Astrocyte of the cerebellum (primary cell): ENCODE results near the gene CCDC28A.

Experiments
- DNase-seq: peaks from one replicate; pipeline ENCODE4 v3.0.0-alpha.2; 2011; ENCODE audit warnings: low read depth
- H3K4me3 ChIP-seq: 2 replicates; pipeline ENCODE4 v1.5.1; 2011; ENCODE audit warnings: mild to moderate bottlenecking, low read depth, low read length, moderate library complexity
- in situ Hi-C: cut with HindIII; loops from 2 replicates; pipeline ENCODE4 v1.10.0; 2017; ENCODE audit warnings: low sequenced_read_pairs
- TF ChIP-seq, protein P1 (sequence below): IDR thresholded peaks from 2 replicates; pipeline ENCODE4 v1.5.1; 2012; ENCODE audit warnings: low read length, low read depth, moderate library complexity, mild to moderate bottlenecking; ENCODE audit errors: missing control alignments

The CCDC28A gene

DNA sequence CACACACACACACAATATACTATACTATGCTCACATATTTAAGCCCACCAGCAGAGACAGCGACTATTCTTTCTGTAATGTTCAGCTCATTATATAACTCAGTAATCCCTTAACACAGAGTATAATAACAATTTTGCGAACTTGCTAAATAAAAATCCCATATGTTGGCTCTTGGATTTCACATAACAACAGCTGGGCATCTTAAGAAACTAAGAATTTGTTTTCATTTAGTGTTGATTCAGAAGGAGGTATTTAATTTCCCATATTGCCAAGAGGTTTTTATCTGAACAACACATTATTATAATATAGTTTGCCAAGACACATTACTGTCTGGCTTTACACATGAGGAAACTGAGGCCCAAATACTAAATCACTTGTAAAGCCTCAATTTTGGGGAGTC lies 29.8 kb downstream of the CCDC28A start:
- TF ChIP-seq, protein P1, sequence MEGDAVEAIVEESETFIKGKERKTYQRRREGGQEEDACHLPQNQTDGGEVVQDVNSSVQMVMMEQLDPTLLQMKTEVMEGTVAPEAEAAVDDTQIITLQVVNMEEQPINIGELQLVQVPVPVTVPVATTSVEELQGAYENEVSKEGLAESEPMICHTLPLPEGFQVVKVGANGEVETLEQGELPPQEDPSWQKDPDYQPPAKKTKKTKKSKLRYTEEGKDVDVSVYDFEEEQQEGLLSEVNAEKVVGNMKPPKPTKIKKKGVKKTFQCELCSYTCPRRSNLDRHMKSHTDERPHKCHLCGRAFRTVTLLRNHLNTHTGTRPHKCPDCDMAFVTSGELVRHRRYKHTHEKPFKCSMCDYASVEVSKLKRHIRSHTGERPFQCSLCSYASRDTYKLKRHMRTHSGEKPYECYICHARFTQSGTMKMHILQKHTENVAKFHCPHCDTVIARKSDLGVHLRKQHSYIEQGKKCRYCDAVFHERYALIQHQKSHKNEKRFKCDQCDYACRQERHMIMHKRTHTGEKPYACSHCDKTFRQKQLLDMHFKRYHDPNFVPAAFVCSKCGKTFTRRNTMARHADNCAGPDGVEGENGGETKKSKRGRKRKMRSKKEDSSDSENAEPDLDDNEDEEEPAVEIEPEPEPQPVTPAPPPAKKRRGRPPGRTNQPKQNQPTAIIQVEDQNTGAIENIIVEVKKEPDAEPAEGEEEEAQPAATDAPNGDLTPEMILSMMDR = no peak
- in situ Hi-C loops = no loop called here
- no peak overlapping the region for H3K4me3 ChIP-seq
- no peak for DNase-seq

DNA sequence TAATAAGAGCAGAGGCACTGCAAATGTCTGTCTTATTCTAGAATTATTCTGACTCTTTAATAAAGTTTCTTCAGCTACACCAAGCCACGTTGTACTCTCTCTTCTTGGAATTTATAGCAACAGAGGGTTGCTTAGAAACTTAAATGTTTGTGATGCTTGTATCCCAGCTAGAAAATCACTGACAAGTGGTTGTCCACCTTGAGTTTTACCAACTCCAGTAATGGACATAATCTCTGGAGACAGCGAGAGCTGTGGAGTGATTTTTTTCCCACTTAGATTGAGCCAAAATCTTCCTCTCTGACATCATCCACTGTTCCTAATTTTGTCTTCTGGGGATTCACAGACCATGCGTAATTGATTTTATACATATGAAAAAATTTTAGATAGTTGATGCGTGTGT lies 30.3 kb downstream of the CCDC28A start:
- in situ Hi-C loops = no loop called here
- no peak for DNase-seq
- no peak overlapping the region for H3K4me3 ChIP-seq
- TF ChIP-seq, protein P1 = no peak

DNA sequence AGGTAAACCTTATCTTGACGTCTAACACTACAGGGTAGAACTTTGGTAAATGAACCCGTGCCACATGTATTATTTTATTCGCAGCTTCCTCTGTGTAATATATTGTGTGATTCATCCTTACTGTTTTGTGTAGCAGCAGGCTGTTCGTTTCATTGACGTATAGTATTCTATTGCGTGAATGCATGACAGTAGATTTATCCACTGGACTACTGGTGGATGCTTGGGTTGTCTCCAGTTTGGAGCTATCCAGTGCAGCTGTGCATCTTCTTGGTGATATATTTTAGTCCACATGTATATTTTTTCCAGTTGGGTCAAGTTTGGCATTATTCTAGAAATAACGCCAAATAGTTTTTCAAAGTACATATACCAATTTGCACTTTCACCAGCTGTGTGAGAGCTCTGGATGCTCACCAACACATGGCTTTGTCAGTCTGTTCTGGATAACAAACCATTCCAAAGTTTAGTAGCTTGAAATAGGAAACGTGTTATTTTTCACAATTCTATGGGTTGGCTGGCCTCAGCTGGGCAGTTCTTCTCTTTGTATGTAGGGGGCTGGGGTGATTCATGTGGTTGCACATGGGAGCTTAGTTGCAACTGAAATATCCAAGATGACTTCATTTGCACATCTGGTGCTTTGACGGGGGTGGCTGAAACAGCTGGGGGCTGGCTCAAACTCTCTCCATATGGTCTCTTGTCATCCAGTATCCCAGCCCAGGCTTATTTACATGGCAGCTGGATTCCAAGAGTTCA lies 31.6 kb downstream of the CCDC28A start:
- TF ChIP-seq, protein P1 = no peak
- no peak overlapping the region for H3K4me3 ChIP-seq
- no peak for DNase-seq
- in situ Hi-C loops = no loop called here

DNA sequence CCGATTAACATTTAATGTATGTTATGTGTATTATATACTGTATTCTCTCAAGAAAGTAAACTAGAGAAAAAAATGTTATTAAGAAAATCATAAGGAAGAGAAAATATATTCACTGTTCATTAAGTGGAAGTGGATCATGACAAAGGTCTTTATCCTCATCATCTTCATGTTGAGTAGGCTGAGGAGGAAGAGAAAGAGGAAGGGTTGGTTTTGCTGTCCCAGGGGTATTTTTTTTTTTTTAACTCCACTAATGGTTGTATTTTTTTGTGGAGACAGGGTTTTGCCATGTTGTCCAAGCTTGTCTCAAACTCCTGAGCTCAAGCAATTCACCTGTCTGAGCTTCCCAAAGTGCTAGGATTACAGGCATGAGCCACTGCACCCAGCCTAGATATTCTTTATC lies 33.3 kb downstream of the CCDC28A start:
- no peak overlapping the region for H3K4me3 ChIP-seq
- TF ChIP-seq, protein P1 = no peak
- in situ Hi-C loops = no loop called here
- no peak for DNase-seq

DNA sequence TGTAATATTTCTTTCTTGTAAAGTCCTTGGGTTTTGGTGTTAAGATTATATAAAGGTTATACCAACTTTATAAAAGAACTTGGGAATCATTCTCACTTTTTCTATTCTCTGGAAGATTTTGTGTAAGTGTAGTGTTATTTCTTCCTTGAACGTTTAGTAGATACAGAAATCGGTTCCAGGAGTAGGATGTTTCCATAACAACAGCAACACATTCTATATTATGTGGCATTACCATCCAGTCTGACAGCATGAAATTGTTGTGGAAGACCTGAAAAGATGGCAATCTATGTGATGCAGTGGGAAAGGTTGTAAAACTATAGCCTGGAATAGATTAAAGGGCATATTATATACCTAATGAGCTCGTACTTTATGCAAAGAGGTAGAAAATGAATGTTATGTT lies 36.1 kb downstream of the CCDC28A start:
- no peak for DNase-seq
- TF ChIP-seq, protein P1 = no peak
- in situ Hi-C loops = no loop called here
- H3K4me3 ChIP-seq = no peak overlapping the region

DNA sequence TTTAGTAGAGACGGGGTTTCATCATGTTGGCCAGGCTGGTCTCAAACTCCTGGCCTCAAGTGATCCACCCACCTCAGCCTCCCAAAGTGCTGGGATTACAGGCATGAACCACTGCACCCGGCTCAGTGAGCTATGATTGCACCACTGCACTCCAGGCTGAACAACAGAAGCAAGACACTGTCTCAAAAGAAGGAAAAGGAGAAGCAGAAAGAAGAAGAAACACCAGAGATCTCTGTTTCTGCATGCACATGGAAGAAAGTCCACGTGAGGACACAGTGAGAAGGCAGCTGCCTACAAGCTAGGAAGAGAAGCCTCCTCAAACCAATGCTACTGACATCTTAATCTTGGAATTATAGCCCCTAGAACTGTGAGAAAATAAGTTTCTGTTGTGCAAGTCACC lies 38.3 kb downstream of the CCDC28A start:
- TF ChIP-seq, protein P1 = no peak
- in situ Hi-C loops = no loop called here
- DNase-seq = no peak
- no peak overlapping the region for H3K4me3 ChIP-seq
